Tongue (tissue), 2 donors: ENCODE measurements around the gene SENP2. TPM values are rescaled to one million over a fixed set of nuclear protein-coding genes. Genes with fewer than 3 reads are reported as not detected.
"Not testable (repeated sequence)": the region's sequence is repeated elsewhere in the genome, so short reads cannot be mapped to it uniquely, and the experiment has no call there.

Experiments used
- DNase-seq: peaks from one replicate; pipeline ENCODE4 v3.0.0-alpha.2; 2015
- total RNA-seq: library from RNA; depleted of rRNA; stranded (reverse); fragments of >200 nt; gene quantifications from one replicate; pipeline ENCODE4 v1.2.3, GENCODE V29; 2014

The SENP2 gene
- total RNA-seq, 1 donor from 2014 or later, result 56.3 TPM

- DNase-seq, result no peak
Observed at GRCh38 chr3:185648396-185648795, 62.3 kb downstream of the SENP2 start.

GRCh38 chr3:185649414-185649813 lies 63.3 kb downstream of the SENP2 start:
- DNase-seq, result no peak

DNA sequence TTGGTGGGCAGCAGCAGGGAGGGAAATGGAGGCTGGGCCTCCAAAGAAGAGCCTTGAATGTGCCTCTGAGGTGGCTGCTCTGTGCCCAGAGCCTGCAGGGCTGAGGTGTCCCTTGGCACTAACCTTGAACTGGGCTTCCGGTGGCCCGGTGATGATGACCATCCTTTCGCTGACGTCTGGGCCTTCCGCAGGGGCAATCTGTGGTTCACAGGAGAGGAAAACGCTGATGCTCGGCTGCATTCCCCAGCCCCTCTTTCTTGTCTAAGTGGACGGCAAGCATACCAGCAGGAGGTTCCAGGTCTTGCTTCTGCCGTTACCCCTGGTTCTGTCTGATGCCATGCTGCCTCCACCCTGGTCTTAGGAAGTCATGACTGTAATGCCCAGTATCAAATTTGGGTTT lies 65.9 kb downstream of the SENP2 start:
- no peak for DNase-seq

GRCh38 chr3:185653949-185654757 lies 68.1 kb downstream of the SENP2 start:
- no peak for DNase-seq

- no peak for DNase-seq
Observed at GRCh38 chr3:185654758-185655145, 68.7 kb downstream of the SENP2 start.

DNA sequence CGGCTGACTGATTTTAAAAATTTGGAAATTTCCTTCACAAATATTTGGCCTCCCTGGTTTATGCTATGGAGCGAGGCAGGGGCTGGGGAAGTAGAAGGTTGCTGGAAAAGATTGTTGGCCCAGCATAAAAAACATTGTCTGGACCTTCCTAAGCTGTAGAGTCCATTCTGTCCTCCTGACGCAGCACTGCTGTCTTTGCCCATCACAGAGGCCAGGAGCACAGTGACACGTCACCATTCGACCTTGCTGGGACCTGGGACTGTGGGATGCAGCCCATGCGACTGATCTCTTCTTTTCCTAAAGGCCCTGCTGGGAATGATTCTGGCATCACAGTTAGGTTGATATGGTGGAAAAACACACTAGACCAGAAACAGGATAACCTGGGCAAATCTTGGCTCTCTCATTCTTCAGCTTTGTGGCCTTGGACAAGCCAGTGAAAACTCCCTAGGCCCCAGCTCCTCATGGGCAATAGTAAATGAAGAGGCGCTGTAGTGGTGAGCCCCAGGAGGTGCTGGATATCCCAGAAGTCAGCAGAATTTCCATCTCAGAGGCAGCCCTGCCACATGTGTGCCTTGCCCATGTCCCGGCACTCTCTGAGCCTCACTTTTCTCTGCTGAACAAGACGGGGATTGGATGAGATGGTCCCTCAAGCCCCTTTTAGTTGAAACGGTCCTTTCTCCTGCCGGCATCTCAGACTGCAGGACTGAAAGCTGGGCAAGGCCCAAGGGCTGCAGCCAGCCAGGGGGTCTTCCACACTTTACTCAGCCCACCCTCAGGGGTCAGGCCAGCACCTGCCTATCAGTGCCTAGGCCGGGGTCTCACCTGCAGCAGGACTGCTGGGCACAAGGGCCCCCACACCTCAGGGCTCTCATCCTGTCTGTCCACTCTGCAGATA lies 69.6 kb downstream of the SENP2 start:
- DNase-seq, result no peak

- DNase-seq, result no peak
Observed at GRCh38 chr3:185656321-185656840, 70.3 kb downstream of the SENP2 start.

- DNase-seq, result no peak
Observed at GRCh38 chr3:185657211-185657610, 71.1 kb downstream of the SENP2 start.

DNA sequence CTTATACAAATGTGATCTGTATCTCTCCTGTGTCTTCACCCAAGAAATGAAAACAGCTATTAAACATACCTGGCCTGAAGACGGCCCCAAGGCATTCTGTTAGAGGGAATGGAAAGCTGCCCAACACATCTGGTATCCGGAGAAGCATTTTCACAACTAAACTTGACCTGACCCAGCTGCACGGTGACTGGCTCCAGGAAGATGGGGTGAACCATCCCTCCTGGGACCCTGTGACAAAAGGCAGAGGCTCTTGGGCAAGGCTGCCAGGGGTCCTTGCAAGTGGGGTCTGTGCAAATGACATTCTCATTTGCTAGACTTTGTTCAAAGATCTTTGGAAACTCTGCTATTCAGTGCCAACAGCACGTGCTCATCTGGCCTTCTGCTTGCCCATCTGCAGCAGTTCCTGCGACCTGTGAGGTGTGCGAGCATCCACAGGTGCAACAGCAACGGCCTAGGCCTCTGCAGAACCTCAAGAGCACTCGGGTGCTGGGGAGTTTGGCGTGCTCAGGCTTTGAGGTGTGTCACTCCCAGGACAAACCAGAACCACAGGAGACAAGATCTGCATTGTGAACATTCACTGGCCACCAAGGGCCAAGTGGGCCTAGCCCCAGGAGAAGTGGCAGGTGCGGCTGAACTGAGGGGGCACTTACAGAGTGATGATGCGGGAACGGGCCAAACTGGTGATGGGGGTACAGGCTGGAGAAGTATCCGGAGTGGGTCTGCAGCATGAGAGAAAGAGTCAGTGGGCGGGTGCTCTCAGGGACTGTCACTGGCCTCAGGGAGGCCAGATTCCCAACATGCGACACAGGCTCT lies 71.8 kb downstream of the SENP2 start:
- DNase-seq, result no peak

DNA sequence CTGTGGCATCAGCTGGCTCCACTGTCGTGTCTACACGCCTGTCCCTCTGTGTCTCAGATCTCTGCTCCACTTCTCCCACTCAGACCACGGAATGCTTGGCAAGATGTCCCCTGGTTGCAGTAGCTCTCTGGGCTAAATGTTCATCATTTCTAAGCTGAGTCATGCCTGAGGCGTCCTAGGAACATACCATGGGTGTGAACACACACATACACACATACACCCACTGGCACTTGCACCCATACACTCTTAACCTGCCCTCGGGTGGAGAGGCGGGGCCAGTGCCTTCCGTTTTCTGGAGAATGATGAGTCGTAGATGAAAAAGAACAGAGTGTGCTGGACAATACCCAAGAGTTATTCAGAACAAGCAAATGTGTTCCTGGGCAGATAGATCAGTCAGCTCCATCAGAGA lies 72.4 kb downstream of the SENP2 start:
- DNase-seq, result no peak

DNA sequence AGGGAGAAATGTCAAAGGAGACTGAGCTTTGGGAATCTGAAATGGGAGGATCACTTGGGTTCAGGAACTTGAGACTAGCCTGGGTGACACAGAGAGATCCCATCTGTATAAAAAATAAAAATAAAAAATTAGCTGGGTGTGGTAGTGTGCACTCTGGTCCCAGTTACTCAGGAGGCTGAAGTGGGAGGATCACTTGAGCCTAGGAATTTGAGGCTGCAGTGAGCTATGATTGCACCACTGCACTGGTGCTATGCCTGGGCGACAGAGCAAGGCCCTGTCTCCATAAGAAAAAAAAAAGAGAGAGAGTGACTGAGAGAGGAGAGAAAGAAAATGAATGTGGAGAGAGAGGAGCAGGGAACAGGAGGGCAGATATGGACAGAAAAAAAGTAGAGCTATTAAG lies 72.8 kb downstream of the SENP2 start:
- no peak for DNase-seq

DNA sequence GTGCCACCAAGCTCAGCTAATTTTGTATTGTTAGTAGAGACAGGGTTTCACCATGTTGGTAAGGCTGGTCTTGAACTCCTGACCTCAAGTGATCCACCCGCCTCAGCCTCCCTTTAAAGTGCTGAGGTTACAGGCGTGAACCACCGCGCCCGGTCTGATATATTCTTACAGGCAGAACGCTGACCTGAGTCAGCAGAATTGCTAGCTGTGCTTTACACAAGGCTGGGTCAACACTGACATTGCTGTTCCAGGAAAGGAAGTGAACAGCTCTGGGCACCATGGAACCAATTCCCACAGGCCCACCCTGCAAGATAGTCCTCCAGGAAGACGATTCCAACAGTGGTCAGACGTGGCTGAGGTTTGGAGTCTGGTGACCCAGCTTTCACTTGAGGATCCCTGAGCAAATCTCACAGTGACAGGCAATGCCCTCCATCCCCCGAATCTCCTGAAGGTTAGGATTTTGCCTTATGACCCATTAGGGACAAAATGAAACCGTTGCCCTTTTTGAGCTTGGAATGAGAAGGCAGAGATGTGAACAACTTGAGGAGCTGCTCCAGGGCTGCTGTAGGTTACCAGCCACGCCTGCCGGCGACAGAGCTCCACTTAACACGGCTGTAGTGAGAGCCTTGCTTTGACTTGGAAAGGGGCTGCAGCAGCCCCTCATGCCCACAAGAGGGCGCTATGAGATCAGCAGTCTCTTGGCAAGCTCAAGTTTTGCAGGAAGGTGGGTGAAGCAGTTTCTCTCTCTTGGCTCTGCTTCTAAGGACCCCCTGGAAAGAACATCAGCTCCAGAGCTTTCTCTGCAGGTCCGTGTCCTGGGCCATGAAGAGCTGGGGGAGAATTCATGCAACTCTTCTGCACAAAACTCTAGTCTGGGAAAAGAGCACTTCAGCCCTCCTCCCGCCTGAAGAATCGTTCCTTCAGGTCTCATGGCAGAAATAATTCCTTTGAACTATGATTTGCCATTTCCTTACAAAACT lies 74.1 kb downstream of the SENP2 start:
- DNase-seq, result peak; percentile 89

DNA sequence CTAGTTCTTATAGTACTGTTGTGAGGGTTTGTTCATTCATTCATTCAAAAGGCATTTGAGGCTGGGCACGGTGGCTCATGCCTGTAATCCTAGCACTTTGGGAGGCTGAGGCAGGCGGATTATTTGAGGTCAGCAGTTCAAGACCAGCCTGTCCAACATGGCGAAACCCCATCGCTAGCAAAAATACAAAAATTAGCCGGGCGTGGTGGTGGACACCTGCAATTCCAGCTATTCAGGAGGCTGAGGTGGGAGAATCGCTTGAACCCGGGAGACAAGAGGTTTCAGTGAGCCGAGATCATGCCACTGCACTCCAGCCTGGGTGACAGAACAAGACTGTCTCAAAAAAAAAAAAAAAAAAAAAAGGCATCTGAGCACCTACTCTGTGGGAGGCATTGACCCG lies 75.2 kb downstream of the SENP2 start:
- DNase-seq, result not testable (repeated sequence)

- DNase-seq, result no peak
Observed at GRCh38 chr3:185661772-185662171, 75.7 kb downstream of the SENP2 start.

DNA sequence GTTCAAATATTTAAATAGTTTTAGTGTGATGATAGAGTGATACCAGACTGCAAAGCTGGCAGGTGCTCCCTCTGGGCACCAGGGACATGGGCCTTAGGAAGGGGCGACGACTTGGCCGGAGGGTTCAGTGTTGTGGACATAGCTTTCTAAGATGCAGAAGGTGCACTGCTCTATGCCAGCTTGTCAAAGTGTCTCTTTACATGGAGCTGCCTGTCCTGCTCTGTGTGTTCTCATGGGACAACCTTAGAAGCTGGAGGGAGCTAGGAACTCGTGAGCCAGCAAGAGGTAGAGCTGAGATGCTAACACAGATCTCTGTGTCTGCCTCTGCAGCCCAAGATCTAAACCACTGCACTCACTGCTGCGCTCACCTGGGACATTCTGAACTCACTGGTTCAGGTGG lies 77.8 kb downstream of the SENP2 start:
- DNase-seq, result no peak

DNA sequence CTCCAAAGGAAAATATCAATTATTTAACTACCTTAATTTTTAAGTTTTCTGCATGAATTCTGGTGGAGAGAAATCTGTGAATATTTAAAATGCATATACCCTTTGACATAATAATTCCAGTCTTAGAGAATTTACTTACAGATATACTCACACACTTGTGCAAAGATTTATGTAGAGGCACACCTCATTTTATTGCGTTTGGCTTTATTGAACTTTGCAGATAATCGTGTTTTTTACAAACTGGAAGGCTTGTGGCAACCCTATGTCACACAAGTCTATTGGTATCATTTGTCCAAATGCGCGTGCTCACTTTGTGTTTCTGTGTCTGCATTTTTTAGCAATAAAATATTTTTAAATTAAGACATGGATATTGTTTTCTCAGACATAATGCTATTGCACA lies 81.5 kb downstream of the SENP2 start:
- no peak for DNase-seq

- peak; percentile 83 for DNase-seq
Observed at GRCh38 chr3:185677146-185677829, 91.2 kb downstream of the SENP2 start.

DNA sequence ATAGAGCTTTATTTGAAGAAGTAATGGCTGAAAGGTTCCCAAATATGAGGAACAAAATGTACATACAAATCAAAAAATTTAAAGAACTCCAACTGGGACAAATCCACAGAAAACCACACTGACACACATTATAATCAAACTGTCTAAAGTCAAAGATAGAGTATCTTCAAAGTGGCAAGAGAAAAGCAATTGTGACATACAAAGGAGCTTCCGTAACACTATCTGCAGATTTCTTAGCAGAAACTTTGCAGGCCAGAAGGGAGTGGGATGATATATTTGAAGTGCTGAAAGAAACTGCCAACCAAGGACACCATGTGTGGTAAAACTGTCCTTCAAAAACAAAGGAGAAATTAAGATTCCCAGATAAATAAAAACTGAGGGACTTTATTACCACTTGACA lies 91.9 kb downstream of the SENP2 start:
- no peak for DNase-seq

DNA sequence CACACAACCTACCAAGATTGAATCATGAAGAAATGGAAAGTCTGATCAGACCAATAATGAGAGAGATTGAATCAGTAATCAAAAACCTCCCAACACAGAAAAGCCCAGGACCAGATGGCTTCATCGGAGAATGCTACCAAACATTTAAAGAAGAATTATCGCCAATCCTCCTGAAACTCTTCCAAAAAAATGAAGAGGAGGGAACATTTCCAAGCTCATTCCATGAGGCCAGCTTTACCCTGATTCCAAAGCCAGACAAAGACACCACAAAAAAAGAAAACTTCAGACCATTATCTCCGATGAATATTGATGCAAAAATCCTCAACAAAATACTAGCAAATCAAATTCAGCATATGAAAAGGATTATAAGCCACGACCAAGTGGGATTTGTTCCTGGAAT lies 94.1 kb downstream of the SENP2 start:
- DNase-seq, result no peak
